ENCODE measurements around the gene PLEKHM2. TPM values are rescaled to one million over a fixed set of nuclear protein-coding genes. Genes with fewer than 3 reads are reported as not detected.

PLEKHM2 gene
- polyA plus RNA-seq, 1 donor from 2014 or later, result 40.1 TPM

GRCh38 chr1:15680131-15680530 lies 4.0 kb upstream of the PLEKHM2 start:
- no peak overlapping the region for H3K4me2 ChIP-seq (ENCODE audit: low read length)
- H3K9me2 ChIP-seq (ENCODE audit: insufficient read depth, low read length), result no peaks in the 10 kb centered on the region
- no peaks in the 10 kb centered on the region for H3K36me3 ChIP-seq (ENCODE audit: insufficient read depth, low read length)
- H3K27ac ChIP-seq (ENCODE audit: low read length), result no peak overlapping the region
- TF ChIP-seq SMC3 (conservative IDR thresholded peaks at IDR 0.05; ENCODE audit: poor library complexity) (no peak), RAD21 (conservative IDR thresholded peaks at IDR 0.05) (no peak), MXI1 (conservative IDR thresholded peaks at IDR 0.05; ENCODE audit: poor library complexity, severe bottlenecking) (no peak), POLR2AphosphoS5 (IDR thresholded peaks at IDR 0.05) (no peak), EZH2 (IDR thresholded peaks at IDR 0.05; ENCODE audit: borderline replicate concordance, insufficient read depth, low read length, poor library complexity, severe bottlenecking) (no peak), EP300 (conservative IDR thresholded peaks at IDR 0.05; ENCODE audit: poor library complexity, severe bottlenecking) (no peak), TAF1 (IDR thresholded peaks at IDR 0.05; ENCODE audit: low read depth) (no peak)
- TF ChIP-seq, protein P1, sequence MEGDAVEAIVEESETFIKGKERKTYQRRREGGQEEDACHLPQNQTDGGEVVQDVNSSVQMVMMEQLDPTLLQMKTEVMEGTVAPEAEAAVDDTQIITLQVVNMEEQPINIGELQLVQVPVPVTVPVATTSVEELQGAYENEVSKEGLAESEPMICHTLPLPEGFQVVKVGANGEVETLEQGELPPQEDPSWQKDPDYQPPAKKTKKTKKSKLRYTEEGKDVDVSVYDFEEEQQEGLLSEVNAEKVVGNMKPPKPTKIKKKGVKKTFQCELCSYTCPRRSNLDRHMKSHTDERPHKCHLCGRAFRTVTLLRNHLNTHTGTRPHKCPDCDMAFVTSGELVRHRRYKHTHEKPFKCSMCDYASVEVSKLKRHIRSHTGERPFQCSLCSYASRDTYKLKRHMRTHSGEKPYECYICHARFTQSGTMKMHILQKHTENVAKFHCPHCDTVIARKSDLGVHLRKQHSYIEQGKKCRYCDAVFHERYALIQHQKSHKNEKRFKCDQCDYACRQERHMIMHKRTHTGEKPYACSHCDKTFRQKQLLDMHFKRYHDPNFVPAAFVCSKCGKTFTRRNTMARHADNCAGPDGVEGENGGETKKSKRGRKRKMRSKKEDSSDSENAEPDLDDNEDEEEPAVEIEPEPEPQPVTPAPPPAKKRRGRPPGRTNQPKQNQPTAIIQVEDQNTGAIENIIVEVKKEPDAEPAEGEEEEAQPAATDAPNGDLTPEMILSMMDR (IDR thresholded peaks at IDR 0.05; ENCODE audit: poor library complexity, severe bottlenecking), result no peak
- TF ChIP-seq, protein P2, sequence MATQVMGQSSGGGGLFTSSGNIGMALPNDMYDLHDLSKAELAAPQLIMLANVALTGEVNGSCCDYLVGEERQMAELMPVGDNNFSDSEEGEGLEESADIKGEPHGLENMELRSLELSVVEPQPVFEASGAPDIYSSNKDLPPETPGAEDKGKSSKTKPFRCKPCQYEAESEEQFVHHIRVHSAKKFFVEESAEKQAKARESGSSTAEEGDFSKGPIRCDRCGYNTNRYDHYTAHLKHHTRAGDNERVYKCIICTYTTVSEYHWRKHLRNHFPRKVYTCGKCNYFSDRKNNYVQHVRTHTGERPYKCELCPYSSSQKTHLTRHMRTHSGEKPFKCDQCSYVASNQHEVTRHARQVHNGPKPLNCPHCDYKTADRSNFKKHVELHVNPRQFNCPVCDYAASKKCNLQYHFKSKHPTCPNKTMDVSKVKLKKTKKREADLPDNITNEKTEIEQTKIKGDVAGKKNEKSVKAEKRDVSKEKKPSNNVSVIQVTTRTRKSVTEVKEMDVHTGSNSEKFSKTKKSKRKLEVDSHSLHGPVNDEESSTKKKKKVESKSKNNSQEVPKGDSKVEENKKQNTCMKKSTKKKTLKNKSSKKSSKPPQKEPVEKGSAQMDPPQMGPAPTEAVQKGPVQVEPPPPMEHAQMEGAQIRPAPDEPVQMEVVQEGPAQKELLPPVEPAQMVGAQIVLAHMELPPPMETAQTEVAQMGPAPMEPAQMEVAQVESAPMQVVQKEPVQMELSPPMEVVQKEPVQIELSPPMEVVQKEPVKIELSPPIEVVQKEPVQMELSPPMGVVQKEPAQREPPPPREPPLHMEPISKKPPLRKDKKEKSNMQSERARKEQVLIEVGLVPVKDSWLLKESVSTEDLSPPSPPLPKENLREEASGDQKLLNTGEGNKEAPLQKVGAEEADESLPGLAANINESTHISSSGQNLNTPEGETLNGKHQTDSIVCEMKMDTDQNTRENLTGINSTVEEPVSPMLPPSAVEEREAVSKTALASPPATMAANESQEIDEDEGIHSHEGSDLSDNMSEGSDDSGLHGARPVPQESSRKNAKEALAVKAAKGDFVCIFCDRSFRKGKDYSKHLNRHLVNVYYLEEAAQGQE (IDR thresholded peaks at IDR 0.05; ENCODE audit: borderline replicate concordance), result no peak
- H3K27me3 ChIP-seq (ENCODE audit: insufficient read depth, low read depth, low read length), result no peaks in the 10 kb centered on the region
- peaks cover 14% of the 10 kb centered on the region for H3K79me2 ChIP-seq (replicated peaks; ENCODE audit: insufficient read depth, low read length)
- no peaks in the 10 kb centered on the region for H3K9me3 ChIP-seq (ENCODE audit: low read length)
- no peaks in the 10 kb centered on the region for H3F3A ChIP-seq (ENCODE audit: insufficient read depth, low read length, poor library complexity, severe bottlenecking)
- H3K4me3 ChIP-seq (ENCODE audit: low read length), result no peak overlapping the region
- no peaks in the 10 kb centered on the region for H4K20me1 ChIP-seq (ENCODE audit: insufficient read depth)
- no peak overlapping the region for H2AFZ ChIP-seq (ENCODE audit: low read depth, low read length)
- no peak overlapping the region for H3K9ac ChIP-seq (ENCODE audit: low read length)

- Histone ChIP-seq H4K20me1 (ENCODE audit: insufficient read depth) (no peaks in the 10 kb centered on the region), H2AFZ (ENCODE audit: low read depth, low read length) (no peak overlapping the region), H3K4me3 (ENCODE audit: low read length) (no peak overlapping the region), H3K4me2 (ENCODE audit: low read length) (no peak overlapping the region), H3K9me3 (ENCODE audit: low read length) (no peaks in the 10 kb centered on the region), H3K27me3 (ENCODE audit: insufficient read depth, low read depth, low read length) (no peaks in the 10 kb centered on the region), H3F3A (ENCODE audit: insufficient read depth, low read length, poor library complexity, severe bottlenecking) (no peaks in the 10 kb centered on the region), H3K27ac (ENCODE audit: low read length) (no peak overlapping the region), H3K9me2 (ENCODE audit: insufficient read depth, low read length) (no peaks in the 10 kb centered on the region), H3K9ac (ENCODE audit: low read length) (no peak overlapping the region), H3K79me2 (replicated peaks; ENCODE audit: insufficient read depth, low read length) (peaks cover 20% of the 10 kb centered on the region), H3K36me3 (ENCODE audit: insufficient read depth, low read length) (no peaks in the 10 kb centered on the region)
- TF ChIP-seq, protein P1 (IDR thresholded peaks at IDR 0.05; ENCODE audit: poor library complexity, severe bottlenecking), result no peak
- no peak for TF ChIP-seq TAF1 (IDR thresholded peaks at IDR 0.05; ENCODE audit: low read depth)
- no peak for TF ChIP-seq EP300 (conservative IDR thresholded peaks at IDR 0.05; ENCODE audit: poor library complexity, severe bottlenecking)
- TF ChIP-seq RAD21 (conservative IDR thresholded peaks at IDR 0.05), result no peak
- TF ChIP-seq POLR2AphosphoS5 (IDR thresholded peaks at IDR 0.05), result no peak
- no peak for TF ChIP-seq SMC3 (conservative IDR thresholded peaks at IDR 0.05; ENCODE audit: poor library complexity)
- TF ChIP-seq, protein P2 (IDR thresholded peaks at IDR 0.05; ENCODE audit: borderline replicate concordance), result no peak
- TF ChIP-seq EZH2 (IDR thresholded peaks at IDR 0.05; ENCODE audit: borderline replicate concordance, insufficient read depth, low read length, poor library complexity, severe bottlenecking), result no peak
- no peak for TF ChIP-seq MXI1 (conservative IDR thresholded peaks at IDR 0.05; ENCODE audit: poor library complexity, severe bottlenecking)
Measured at GRCh38 chr1:15680561-15681348, 3.4 kb upstream of the PLEKHM2 start.
